NCI-H1048 (cell line): ENCODE results near the gene TCERG1L.

Experiments
- DNase-seq: peaks from one replicate; lab custom pipeline; 2025; lab: John Stamatoyannopoulos, UW

The TCERG1L gene

DNA sequence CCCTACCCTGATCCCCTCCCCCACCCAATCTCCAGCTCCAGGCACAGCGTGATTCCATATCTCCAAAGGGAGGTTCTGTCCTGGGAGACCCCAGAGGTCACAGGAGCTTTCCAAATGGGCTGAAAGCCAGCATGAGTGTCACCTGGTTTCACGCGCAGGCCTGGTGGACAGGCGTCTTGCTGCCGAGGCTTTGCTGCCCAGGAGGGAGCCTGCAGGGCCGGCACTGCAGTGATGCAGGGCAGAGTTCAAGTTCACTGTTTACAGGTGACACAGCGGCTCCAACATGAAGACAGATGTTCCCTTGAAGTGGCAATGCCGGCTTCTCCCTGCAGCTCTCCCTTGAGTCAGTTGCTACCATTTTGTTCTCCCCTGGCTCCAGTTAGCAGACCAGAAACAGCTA is 104.3 kb downstream of the TCERG1L start:
- DNase-seq = no peak

DNA sequence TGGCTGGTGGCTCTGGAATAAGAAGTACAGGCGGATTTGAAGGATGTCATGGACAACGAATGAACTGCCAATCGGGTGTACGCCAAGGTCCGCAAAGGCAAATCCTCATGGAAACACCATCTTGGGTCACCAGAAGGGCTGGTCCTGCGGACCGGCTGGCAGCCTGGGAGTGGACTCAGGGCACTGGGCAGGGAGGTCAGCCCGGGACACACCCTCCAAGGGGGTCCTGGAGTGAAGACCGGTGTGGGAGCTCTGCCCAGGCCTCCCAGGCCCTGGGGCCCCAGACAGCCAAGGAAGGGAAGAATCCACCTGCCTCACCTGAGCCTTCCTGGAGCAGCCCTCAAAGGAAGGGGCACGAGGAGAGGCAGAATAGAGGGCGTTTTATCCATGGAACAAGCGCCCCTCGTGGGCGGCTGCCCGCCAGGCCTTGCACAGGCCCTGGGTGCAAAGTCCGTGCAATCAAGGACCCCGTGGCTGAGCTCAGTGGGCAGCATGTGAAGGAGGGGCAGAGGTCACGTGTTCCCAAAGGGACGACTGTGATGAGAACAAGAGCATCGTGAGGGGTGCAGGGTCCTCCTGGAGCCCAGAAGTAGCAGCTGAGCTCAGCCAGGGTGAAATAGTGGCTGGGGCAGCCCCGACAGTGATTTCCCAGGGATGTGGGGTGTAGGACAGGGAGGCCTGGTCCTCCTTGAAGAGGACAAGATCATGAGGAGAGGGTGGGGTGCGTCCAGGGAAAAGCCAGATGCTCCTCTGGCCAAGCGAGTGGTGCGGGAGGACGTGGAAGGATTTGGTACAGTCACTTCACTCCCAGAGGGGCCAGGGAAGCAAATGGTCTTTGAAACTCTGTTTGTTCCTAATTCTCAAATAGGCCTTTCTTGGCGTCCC is 105.2 kb downstream of the TCERG1L start:
- no peak for DNase-seq

DNA sequence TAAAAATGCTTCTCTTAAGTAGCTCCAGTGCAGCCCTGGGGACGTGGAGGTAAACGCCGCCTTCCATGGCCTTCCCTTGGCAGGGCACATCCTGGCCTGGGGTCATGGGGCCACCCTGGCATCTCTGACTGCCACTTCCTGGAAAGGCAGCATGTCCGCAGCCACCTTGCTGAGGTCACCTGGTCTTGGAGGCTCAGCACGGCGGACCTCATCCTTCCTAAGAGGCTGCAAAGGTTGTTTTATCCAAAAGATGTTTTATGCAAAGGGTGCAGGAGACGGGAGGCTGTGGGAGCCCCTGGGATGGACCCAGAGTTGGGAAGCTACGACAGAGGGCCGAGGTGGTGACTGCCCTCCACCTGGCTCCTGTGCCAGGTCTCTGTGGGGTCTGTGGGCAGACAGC is 106.0 kb downstream of the TCERG1L start:
- no peak for DNase-seq

DNA sequence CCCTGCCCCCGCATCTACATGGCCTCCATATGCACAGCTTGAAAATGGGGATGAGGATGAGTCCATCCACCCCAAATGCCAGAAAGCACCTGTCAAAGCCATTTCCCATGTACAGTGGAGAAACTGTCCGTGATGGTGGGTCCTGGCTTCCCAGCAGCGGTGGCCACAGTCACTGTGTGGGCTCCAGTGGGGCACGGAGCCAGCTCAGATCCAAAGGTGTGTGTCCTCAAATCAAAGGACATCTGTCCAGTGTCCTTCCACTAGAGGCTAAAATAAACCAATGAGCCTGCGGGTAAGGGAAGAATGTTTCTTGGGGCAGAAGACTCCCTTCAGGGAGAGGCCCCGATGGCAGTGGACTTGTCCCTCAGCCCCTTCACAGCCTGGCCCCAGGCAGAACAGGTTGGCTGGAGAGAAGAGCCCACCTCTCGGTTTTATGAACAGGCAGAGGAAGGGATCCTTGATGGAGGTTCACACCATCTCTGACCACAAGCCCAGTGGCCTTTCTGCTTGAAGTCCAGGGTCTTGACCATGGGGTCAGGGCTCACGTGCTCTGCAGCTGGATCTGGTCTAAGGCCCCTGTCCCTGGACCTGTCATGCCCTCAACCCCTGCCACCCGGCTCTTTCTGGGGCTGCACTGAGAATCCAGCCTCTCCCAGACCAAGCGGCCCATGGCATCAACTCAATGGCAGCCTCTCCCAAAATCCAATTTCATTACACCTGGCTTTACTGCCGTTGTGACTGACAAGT is 106.9 kb downstream of the TCERG1L start:
- no peak for DNase-seq

DNA sequence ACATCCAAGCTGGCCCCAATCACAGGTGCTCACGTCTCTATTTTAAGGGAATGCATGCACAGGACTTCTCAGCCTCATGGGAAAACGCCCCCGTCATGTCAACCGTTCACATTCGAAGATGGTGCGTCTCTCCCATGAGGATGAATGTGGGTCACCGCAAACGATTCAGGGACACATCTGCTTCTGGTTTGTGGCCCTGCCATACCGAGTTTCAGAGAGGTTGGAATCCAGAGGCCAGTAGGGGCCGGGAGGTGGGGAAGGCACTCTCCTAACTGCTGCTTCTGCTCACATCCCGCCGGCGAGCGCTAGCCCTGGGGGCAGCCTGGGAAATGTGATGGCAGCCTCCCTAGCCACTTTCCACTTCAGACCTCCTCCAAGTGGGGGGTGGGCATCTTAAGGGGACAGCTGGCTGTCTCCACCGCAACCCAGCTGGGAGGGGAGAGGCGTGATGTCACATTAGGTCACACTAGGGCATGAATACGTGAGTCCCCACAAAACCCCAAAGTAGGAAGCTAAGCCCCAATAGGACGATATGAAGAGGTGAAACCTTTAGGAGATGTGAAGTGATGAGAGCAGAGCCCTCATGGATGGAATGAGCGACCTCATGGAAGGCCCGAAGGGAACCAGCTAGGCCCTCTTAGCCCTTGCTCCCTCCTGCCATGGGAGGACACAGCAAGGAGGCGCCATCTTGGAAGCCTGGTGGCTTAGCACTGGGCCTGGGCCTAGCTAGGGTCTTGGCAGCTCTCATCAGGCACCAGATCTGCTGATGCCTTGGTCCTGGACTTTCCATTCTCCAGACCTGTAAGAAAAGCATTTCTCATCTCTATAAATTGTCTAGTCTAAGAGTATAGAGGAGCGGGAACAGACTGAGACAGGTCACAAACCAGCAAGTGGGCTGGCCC is 107.8 kb downstream of the TCERG1L start:
- no peak for DNase-seq

DNA sequence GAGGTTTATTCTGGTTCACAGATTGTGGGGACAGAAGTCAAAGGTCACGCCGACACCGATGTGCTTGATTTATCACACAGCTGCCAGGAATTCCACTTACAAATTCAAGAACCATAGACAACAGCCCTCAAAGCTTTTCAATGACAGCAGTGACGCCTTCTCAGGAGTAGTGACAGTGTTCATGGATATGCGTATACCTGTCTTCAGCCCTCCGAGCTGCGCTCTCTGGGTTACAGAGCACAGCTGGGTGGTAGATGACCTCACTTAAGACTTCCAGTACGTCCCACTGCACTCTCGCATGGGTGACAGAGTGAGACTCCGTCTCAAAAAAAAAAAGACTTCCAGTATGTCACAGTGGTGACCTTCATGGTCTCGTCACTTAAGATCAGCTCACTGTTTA is 108.5 kb downstream of the TCERG1L start:
- no peak for DNase-seq

DNA sequence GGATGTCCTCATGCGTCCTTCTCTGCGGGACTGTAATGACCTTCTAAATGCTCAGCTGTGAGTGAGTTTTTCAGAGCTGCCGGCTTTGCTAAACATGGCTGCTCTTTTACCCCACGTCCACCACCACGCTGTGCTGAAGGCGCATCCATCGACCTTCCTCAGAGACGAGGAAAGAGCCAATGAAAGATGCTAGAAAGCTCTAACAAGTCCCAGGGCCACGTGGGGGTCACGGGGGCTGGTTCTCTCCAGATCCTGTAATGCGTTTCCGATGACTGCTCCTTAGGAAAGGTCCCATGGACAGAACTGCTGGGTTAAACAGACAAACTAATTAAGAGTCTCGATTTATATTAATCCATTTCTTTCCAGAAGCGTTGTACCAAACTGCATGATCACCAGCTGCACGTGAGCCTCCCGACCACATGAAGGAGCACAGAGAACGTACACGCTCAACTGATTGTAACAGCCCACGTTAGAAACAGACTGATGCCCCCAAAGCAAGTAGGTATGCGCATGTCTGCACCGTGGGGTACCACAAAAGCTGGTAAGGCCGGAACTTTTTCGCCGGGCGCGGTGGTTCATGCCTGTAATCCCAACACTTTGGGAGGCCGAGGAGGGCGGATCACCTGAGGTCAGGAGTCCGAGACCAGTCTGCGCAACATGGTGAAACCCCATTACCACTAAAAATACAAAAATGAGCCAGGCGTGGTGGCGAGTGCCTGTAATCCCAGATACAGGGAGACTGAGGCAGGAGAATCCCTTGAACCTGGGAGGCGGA is 109.6 kb downstream of the TCERG1L start:
- DNase-seq = no peak

DNA sequence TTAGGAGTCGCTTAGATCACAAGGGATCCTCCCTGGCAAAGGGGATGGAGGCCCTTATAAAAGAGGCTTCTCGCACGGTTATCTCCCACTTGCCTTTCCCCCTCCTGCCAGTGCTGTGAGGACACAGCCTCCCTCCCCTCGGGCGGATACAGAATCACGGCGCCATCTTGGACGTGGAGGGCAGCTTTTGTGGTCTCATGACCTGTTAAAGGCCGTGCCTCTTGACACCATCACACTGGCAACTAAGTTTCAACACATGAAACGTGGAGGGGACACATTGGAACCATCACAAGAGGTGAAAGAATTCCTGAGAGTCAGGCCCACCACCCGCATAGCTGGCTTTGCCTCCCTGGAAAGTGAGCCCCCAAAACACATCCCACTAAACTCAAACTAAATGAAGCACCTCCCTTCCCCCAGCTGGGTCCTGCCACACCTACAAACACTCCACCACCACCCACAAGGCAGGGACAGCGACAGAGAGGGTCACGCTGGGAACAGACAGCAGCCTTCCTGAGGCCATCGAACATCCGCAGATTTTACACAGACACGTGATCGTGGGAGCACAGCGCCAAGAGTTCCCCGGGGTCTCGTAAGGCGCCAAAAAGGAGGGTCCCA is 110.6 kb downstream of the TCERG1L start:
- DNase-seq = no peak

DNA sequence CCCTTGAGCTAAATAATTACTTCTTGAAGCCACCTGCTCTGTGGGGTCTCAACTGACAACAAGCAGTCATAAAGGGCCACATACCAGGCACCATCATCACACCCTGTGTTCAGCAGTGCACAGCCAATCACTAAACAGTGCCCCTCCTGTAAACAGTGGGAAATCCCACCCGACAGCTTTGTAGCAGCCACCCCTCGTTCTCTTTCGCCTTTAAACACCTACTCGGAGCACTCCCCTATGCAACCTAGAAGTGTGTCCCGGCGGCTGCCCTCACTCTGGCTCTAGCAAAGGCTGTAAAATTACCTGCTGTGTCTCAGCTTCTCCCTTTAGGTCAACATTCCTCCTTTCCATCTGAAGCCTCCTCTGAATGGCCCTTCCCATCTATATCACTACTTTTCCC is 111.9 kb downstream of the TCERG1L start:
- DNase-seq = no peak

DNA sequence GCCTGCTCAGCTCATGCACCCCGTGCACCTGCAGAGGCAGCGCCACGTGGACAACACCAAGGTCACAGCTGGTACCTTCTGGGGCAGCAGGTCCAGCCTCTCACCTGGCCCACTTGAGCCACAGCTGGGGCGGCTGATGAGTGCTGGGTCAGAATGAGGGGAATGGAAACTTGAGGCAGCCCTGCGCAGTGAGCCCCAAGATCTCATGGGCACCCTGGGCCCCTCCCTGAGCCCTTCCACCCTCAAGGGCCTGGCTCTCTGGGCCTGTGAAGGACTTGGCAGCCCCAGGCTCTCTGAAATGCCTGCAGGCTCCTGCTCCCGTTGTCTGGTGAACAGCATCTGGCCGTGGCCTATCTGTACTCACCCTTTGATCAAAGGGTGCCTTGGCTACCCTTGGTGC is 112.7 kb downstream of the TCERG1L start:
- DNase-seq = no peak

DNA sequence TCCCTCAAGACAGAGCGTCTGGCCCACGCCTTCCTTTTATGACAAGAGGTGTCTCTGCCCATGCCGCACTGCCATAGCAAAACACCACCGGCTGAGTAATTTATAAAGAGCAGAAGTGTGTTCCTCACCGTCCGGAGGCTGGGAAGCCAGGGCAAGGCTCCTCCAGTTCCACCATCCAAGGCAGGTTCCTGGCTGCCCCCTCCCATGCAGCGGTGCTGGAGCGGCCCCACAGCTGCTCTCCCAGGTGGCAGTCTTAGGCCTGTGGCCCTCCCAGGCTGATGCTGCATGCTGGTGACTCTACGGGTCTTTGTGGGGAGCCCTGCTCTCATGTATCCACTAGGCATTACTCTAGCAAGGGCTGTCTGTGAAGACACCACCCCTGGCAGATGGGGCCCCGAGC is 113.1 kb downstream of the TCERG1L start:
- no peak for DNase-seq

DNA sequence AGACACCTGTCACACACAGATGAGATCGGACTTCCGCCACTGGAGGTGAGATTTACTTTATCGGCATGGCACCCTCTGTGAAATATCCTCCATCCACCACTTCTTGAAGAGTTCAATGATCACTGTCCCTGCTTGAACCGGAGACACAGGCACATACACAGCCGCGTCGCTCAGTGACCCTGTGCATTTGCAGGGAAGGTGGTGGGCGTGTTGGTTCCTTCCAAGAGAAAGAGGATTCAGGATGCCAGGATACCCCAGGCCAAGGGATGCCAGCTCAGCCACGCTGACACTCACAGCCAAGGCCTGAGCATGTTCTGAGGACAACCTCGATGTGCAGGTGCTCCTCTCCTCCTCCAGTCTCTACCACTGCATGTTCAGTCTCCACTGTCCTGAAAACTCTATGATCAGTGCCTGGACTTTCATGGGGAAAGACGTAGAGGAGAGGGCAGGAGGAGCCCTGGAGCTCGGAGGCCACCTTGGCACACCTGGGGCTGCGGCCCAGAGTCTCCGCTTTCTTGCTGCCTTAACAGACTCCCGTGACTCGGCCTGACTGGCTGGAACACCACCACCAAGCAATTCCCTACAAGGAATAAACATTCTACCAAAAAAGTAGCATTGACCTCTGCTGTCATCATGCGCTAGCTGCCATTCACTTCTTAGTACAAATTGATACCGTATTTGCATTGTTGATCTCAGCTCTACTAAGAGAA is 115.2 kb downstream of the TCERG1L start:
- no peak for DNase-seq

DNA sequence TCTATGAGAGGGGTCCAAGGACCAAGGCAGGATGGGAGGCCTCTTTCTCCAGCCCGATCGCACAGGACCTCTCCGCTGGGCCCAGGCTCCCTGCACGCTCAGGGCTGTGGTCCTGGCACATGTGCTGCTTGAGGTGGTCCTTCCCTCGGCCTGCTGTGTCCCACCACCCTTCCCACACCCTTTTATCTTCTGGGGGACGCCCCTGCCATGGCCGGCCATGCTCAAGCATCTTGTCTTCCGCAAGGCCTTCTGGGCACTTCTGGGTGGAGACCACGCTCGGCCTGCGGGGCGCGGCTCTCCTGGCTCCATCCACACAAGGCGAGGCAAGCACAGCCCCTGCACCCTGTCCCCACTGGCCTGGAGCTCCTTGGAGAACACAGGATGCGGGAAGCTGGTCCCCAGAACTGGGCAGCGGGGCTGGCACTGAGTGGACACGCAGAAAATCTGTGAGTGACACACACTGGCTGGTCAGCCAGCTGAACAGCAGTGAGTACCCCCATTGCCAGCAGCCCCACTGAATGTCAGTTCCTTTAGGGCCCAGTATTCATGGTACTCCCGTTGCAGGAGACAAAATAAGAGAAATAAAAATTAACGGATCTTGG is 115.9 kb downstream of the TCERG1L start:
- no peak for DNase-seq

DNA sequence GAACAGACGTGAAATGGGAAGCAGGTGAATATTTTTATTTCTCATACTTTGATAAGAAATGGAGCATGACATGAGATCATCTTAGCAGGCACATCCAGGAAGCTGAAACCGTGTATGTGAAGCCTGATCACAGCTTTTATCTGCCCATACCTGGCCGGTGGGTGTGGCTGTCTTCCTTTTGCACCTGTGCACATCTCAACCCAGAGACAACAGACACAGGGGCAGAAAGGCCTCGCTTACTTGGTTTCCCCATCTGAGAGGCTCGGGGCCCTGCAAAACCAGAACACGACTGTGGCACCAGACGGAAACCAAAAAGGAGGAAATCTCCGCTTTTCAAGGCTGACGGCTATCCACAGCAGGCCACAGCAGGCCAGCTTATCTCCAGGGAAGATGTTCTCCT is 116.4 kb downstream of the TCERG1L start:
- no peak for DNase-seq

DNA sequence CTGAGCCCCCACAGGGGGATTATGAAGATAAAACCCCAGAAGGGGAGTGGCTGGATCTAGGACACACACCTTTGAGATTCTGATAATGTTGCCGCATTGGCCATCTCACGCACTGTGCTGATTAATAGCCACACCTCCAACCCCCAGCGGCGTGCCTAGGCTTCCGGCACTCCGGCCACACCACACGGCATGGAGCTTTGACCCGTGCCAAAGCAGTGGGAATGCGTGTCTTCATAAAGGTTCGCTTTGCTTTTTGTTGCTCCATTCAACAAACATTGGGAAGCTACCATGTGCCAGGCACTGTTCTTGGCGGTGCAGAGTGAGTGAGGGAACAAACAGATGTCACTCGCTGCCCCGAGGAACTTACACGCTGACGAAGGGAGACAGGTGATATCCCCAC is 117.6 kb downstream of the TCERG1L start:
- DNase-seq = no peak

DNA sequence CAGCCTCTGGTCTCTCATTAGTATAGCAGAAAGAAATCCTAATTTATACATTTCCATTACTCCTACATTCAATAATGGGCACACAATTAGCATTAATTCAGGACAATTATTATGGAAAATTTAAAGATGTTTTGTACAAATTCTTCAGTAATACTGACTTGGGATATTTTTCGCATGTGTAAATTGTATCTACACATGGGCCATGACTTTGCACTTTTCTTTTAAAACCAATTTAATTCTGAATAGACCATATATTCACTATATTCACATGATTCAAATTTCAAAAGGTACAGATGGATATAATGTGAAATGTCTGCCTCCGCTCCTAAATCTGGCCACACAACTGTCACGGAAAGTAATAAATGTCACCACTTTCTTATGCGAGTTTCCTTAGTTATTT is 123.0 kb downstream of the TCERG1L start:
- no peak for DNase-seq

DNA sequence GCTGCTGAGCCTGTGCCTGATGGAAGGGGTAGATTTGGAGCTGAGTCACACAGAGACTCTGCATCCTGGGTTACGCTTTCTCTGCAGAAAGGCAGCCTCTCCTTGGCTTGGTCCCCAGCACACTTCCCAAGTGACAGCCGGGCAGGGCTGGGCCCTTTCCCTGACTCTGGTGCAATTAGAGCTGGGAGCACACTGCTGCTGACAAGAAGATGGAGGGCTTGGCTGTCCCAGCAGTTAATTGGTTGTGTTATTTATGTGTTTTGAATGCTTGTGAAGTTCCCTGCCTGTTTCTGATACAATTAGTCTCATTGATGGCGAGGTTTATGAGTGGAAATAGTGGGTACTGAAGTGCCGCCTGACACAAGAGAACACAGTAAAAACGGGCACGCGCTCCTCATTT is 123.6 kb downstream of the TCERG1L start:
- DNase-seq = no peak

DNA sequence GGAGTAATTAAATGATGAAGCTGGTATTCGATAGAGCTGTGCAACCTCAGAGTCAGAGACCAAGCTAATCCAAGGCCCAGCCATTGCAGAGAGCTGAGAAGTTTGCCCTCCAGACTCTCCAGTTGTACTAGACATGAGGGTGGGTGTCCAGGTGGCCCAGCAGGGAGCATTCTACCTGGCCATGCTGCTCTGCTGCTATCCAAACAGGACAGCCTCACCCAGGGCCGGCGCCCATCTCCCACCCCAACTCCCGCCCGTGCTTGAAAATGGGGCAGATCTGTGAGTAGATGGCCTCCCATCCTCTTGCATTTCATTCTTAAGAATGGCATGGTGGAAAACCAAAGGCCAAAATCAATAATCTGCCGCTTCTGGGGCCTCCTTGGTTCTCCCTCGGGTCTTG is 124.2 kb downstream of the TCERG1L start:
- DNase-seq = no peak

DNA sequence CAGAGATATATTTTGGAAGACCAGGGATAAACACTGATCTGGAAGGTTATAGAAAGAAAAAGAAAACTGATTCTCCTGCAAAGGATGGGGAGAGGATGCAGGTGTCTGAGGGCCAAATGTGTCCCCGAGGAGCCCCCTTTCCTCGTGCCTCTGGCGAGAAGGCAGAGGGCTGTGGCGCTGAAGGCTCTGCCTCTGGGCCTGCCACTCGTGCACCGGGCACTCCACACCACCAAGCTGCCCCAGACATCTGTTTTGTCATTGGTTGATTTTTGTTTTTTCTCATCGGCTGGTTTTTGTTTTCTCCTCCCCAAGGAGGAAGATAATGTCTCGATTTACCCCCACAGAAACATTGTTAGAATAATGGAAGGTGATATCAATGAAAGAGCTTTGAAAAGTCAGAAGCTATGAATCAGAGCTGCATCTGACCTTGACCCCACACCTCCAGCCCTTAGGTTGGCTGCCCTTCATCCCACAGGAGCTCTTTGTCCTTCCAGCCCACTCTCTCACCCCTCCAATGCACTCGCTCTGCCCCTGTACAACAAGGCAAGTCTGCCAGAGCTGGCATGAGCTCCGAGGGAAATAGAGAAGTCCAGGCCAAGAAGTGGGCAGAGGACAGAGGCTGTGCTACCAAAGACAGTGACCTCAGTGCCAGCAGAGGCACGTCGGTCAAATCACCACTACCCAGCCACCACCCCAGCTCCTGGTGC is 124.8 kb downstream of the TCERG1L start:
- no peak for DNase-seq

DNA sequence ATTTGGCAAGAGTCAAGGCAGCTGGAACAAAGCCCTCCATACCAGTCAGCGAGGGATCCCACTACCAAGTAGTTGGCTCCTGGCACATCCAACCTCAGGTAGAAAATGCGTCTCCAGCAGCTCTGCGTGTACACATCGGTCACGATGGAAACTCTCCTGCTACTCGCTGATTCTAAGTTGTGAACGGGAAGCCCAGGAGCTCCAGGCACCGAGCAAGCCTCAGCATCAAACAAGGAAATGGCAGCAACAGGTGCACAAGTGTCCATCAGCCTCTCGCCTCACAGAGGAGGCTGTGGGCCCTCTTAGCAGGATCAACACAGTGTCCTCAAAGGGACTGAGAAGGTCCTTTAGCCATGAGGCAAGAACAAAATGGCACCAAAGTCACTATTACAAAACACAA is 127.0 kb downstream of the TCERG1L start:
- no peak for DNase-seq
